HepG2 (cell line): ENCODE data around the gene MYADML2.

Experiments used
- GATAD2A ChIP-seq: IDR thresholded peaks from 2 replicates; pipeline ENCODE4 v1.6.1; 2016
- HMGXB4 ChIP-seq, 2 experiments: sonication (generic) in 1 of 2; formaldehyde crosslinking in 1 of 2; IDR thresholded peaks; 2 replicates each; pipeline versions ENCODE4 v1.4.0 to v1.6.1; 2018 to 2020; ENCODE audit warnings: missing genetic modification reagents in 2 of 2, borderline replicate concordance in 1 of 2, low read depth in 1 of 2, mild to moderate bottlenecking in 1 of 2, missing biosample characterization in 1 of 2
- NFAT5 ChIP-seq: sonication (generic); formaldehyde crosslinking; IDR thresholded peaks from 2 replicates; pipeline ENCODE4 v1.4.0; 2020; ENCODE audit warnings: missing genetic modification reagents
- SAP130 ChIP-seq: IDR thresholded peaks from 2 replicates; pipeline ENCODE4 v1.6.1; 2016; ENCODE audit warnings: low read depth
- SSRP1 ChIP-seq: IDR thresholded peaks from 2 replicates; pipeline ENCODE4 v1.6.1; 2016; ENCODE audit warnings: control low read depth
- ZNF136 ChIP-seq: sonication (generic); formaldehyde crosslinking; IDR thresholded peaks from 2 replicates; pipeline ENCODE4 v1.8.1; 2022; ENCODE audit warnings: low read depth, mild to moderate bottlenecking, moderate library complexity, missing genetic modification reagents
- TF ChIP-seq, protein P1 (sequence below): sonication (generic); formaldehyde crosslinking; IDR thresholded peaks from 2 replicates; pipeline ENCODE4 v1.5.1; 2020; ENCODE audit warnings: mild to moderate bottlenecking, missing genetic modification reagents, moderate library complexity
- TF ChIP-seq, protein P2 (sequence below): IDR thresholded peaks from 2 replicates; pipeline ENCODE4 v1.6.1; 2016
- TF ChIP-seq, protein P3 (sequence below): sonication (generic); formaldehyde crosslinking; IDR thresholded peaks from 2 replicates; pipeline ENCODE4 v1.5.0; 2020; ENCODE audit warnings: missing genetic modification reagents
- TF ChIP-seq, protein P4 (sequence below): sonication (generic); formaldehyde crosslinking; IDR thresholded peaks from 2 replicates; pipeline ENCODE4 v1.5.0; 2020; ENCODE audit warnings: mild to moderate bottlenecking, missing genetic modification reagents, moderate library complexity
- TF ChIP-seq, protein P5 (sequence below): sonication (generic); formaldehyde crosslinking; IDR thresholded peaks from 2 replicates; pipeline ENCODE4 v1.4.0; 2020; ENCODE audit warnings: missing genetic modification reagents, borderline replicate concordance

DNA sequence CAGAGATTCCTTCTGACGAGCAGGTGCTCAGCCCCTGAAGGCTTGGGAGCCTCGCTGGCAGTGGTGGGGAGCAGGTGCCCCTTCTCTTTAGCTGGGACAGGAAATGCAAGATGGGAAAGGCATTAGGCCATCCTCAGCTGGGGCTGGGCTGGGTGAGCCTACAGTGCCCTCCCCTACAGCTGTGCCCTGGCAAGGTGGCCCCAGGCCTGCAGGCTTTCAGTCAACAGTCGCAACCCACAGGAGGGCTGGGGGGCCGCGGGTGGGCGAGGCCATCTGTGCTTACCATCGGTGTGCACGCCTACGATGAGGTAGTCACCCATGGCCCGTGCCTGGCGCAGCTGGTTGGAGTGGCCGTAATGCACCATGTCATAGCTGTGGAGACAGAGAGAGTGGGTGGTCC is 37.8 kb downstream of the MYADML2 start:
- TF ChIP-seq, protein P1, sequence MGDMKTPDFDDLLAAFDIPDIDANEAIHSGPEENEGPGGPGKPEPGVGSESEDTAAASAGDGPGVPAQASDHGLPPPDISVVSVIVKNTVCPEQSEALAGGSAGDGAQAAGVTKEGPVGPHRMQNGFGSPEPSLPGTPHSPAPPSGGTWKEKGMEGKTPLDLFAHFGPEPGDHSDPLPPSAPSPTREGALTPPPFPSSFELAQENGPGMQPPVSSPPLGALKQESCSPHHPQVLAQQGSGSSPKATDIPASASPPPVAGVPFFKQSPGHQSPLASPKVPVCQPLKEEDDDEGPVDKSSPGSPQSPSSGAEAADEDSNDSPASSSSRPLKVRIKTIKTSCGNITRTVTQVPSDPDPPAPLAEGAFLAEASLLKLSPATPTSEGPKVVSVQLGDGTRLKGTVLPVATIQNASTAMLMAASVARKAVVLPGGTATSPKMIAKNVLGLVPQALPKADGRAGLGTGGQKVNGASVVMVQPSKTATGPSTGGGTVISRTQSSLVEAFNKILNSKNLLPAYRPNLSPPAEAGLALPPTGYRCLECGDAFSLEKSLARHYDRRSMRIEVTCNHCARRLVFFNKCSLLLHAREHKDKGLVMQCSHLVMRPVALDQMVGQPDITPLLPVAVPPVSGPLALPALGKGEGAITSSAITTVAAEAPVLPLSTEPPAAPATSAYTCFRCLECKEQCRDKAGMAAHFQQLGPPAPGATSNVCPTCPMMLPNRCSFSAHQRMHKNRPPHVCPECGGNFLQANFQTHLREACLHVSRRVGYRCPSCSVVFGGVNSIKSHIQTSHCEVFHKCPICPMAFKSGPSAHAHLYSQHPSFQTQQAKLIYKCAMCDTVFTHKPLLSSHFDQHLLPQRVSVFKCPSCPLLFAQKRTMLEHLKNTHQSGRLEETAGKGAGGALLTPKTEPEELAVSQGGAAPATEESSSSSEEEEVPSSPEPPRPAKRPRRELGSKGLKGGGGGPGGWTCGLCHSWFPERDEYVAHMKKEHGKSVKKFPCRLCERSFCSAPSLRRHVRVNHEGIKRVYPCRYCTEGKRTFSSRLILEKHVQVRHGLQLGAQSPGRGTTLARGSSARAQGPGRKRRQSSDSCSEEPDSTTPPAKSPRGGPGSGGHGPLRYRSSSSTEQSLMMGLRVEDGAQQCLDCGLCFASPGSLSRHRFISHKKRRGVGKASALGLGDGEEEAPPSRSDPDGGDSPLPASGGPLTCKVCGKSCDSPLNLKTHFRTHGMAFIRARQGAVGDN (CRISPR knock-in tag), result no peak
- no peak for TF ChIP-seq SSRP1 (CRISPR knock-in tag)
- TF ChIP-seq, protein P2, sequence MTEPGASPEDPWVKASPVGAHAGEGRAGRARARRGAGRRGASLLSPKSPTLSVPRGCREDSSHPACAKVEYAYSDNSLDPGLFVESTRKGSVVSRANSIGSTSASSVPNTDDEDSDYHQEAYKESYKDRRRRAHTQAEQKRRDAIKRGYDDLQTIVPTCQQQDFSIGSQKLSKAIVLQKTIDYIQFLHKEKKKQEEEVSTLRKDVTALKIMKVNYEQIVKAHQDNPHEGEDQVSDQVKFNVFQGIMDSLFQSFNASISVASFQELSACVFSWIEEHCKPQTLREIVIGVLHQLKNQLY, result no peak
- no peak for TF ChIP-seq GATAD2A (CRISPR knock-in tag)
- TF ChIP-seq, protein P3, sequence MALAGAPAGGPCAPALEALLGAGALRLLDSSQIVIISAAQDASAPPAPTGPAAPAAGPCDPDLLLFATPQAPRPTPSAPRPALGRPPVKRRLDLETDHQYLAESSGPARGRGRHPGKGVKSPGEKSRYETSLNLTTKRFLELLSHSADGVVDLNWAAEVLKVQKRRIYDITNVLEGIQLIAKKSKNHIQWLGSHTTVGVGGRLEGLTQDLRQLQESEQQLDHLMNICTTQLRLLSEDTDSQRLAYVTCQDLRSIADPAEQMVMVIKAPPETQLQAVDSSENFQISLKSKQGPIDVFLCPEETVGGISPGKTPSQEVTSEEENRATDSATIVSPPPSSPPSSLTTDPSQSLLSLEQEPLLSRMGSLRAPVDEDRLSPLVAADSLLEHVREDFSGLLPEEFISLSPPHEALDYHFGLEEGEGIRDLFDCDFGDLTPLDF (CRISPR knock-in tag), result no peak
- no peak for TF ChIP-seq HMGXB4 (CRISPR knock-in tag; IDR thresholded peaks at IDR 0.05; ENCODE audit: borderline replicate concordance in 1 of 2, low read depth in 1 of 2)
- TF ChIP-seq SAP130 (CRISPR knock-in tag), result no peak
- TF ChIP-seq, protein P4, sequence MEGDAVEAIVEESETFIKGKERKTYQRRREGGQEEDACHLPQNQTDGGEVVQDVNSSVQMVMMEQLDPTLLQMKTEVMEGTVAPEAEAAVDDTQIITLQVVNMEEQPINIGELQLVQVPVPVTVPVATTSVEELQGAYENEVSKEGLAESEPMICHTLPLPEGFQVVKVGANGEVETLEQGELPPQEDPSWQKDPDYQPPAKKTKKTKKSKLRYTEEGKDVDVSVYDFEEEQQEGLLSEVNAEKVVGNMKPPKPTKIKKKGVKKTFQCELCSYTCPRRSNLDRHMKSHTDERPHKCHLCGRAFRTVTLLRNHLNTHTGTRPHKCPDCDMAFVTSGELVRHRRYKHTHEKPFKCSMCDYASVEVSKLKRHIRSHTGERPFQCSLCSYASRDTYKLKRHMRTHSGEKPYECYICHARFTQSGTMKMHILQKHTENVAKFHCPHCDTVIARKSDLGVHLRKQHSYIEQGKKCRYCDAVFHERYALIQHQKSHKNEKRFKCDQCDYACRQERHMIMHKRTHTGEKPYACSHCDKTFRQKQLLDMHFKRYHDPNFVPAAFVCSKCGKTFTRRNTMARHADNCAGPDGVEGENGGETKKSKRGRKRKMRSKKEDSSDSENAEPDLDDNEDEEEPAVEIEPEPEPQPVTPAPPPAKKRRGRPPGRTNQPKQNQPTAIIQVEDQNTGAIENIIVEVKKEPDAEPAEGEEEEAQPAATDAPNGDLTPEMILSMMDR (CRISPR knock-in tag), result no peak; the same call in 1 of the 2 replicates
- TF ChIP-seq NFAT5 (CRISPR knock-in tag), result no peak
- no peak for TF ChIP-seq ZNF136
- TF ChIP-seq, protein P5, sequence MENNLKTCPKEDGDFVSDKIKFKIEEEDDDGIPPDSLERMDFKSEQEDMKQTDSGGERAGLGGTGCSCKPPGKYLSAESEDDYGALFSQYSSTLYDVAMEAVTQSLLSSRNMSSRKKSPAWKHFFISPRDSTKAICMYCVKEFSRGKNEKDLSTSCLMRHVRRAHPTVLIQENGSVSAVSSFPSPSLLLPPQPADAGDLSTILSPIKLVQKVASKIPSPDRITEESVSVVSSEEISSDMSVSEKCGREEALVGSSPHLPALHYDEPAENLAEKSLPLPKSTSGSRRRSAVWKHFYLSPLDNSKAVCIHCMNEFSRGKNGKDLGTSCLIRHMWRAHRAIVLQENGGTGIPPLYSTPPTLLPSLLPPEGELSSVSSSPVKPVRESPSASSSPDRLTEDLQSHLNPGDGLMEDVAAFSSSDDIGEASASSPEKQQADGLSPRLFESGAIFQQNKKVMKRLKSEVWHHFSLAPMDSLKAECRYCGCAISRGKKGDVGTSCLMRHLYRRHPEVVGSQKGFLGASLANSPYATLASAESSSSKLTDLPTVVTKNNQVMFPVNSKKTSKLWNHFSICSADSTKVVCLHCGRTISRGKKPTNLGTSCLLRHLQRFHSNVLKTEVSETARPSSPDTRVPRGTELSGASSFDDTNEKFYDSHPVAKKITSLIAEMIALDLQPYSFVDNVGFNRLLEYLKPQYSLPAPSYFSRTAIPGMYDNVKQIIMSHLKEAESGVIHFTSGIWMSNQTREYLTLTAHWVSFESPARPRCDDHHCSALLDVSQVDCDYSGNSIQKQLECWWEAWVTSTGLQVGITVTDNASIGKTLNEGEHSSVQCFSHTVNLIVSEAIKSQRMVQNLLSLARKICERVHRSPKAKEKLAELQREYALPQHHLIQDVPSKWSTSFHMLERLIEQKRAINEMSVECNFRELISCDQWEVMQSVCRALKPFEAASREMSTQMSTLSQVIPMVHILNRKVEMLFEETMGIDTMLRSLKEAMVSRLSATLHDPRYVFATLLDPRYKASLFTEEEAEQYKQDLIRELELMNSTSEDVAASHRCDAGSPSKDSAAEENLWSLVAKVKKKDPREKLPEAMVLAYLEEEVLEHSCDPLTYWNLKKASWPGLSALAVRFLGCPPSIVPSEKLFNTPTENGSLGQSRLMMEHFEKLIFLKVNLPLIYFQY (CRISPR knock-in tag), result no peak
